DND-41 (cell line): Measurements from ENCODE around the gene TLDC2.

ENCODE experiments used
- ATAC-seq: fragments of 200-7000 bp; cut with Tn5 transposase; 3 replicates; pipeline ENCODE4 v1.9.1; 2021; ENCODE audit warnings: low read depth; ENCODE audit not compliant: insufficient read depth
- DNase-seq: peaks from one replicate; pipeline ENCODE4 v3.0.0-alpha.2; 2020
- H2AFZ ChIP-seq: 2 replicates; pipeline ENCODE4 v1.6.0; 2012; ENCODE audit warnings: low read depth, low read length
- H3K27ac ChIP-seq: 2 replicates; pipeline ENCODE4 v1.5.1; 2012; ENCODE audit warnings: low read length, inconsistent platforms
- H3K27me3 ChIP-seq: fragments of 200-600 bp; sonication (generic); 2 replicates; pipeline ENCODE4 v1.6.0; 2012; ENCODE audit warnings: low read length, mild to moderate bottlenecking, inconsistent platforms; ENCODE audit not compliant: insufficient read depth, poor library complexity
- H3K36me3 ChIP-seq: 2 replicates; pipeline ENCODE4 v1.5.1; 2012; ENCODE audit warnings: low read length, inconsistent platforms; ENCODE audit not compliant: insufficient read depth
- H3K4me1 ChIP-seq: 2 replicates; pipeline ENCODE4 v1.5.1; 2012; ENCODE audit warnings: mild to moderate bottlenecking, low read length; ENCODE audit not compliant: insufficient read depth
- H3K4me2 ChIP-seq: 2 replicates; pipeline ENCODE4 v1.6.0; 2012; ENCODE audit warnings: mild to moderate bottlenecking, moderate library complexity, low read length, inconsistent platforms; ENCODE audit not compliant: insufficient read depth
- H3K4me3 ChIP-seq, 2 experiments: fragments of 200-600 bp in 1 of 2; shearing (Covaris generic) in 1 of 2; 2 replicates each; pipeline ENCODE4 v1.5.1; 2012 to 2016; ENCODE audit warnings: inconsistent platforms in 2 of 2, low read length in 2 of 2, mild to moderate bottlenecking in 2 of 2, low read depth in 1 of 2, moderate library complexity in 1 of 2
- H3K79me2 ChIP-seq: 2 replicates; pipeline ENCODE4 v1.6.0; 2012; ENCODE audit warnings: low read length, inconsistent platforms; ENCODE audit not compliant: insufficient read depth
- H3K9ac ChIP-seq: 2 replicates; pipeline ENCODE4 v1.6.0; 2012; ENCODE audit warnings: low read depth, mild to moderate bottlenecking, inconsistent platforms, low read length, moderate library complexity
- H3K9me3 ChIP-seq: 2 replicates; pipeline ENCODE4 v1.5.1; 2012; ENCODE audit warnings: low read length, moderate library complexity, mild to moderate bottlenecking, inconsistent platforms; ENCODE audit not compliant: insufficient read depth, severe bottlenecking
- H4K20me1 ChIP-seq: 2 replicates; pipeline ENCODE4 v1.6.0; 2012; ENCODE audit warnings: low read length; ENCODE audit not compliant: insufficient read depth
- CTCF ChIP-seq: IDR thresholded peaks from 2 replicates; pipeline ENCODE4 v1.5.1; 2012; ENCODE audit warnings: borderline replicate concordance, low read length, moderate library complexity, mild to moderate bottlenecking; ENCODE audit not compliant: poor library complexity, severe bottlenecking; ENCODE audit errors: extremely low read depth
- EZH2 ChIP-seq: IDR thresholded peaks from 3 replicates; pipeline ENCODE4 v1.6.1; 2012; ENCODE audit warnings: borderline replicate concordance, low read depth, mild to moderate bottlenecking, moderate library complexity, low read length, inconsistent platforms; ENCODE audit not compliant: severe bottlenecking

TLDC2 gene

GRCh38 chr20:36924167-36925045 lies 48.5 kb downstream of the TLDC2 start:
- no peak overlapping the region for H3K4me2 ChIP-seq
- no peaks in the 10 kb centered on the region for H3K36me3 ChIP-seq
- H3K4me3 ChIP-seq, result no peak overlapping the region
- no peaks in the 10 kb centered on the region for H4K20me1 ChIP-seq
- H3K4me1 ChIP-seq, result no peaks in the 10 kb centered on the region
- H3K27me3 ChIP-seq, result no peaks in the 10 kb centered on the region
- H3K9me3 ChIP-seq, result no peaks in the 10 kb centered on the region
- no peak overlapping the region for H3K27ac ChIP-seq
- no peak overlapping the region for H2AFZ ChIP-seq
- TF ChIP-seq EZH2, result no peak
- no peak for TF ChIP-seq CTCF
- DNase-seq (no peak), ATAC-seq (no peak)
- H3K79me2 ChIP-seq, result no peaks in the 10 kb centered on the region
- H3K9ac ChIP-seq, result no peak overlapping the region

GRCh38 chr20:36925234-36925633 lies 49.3 kb downstream of the TLDC2 start:
- H3K9ac ChIP-seq, result no peak overlapping the region
- H3K79me2 ChIP-seq, result no peaks in the 10 kb centered on the region
- no peaks in the 10 kb centered on the region for H3K9me3 ChIP-seq
- ATAC-seq, result no peak
- no peak overlapping the region for H3K27ac ChIP-seq
- H3K27me3 ChIP-seq, result no peaks in the 10 kb centered on the region
- TF ChIP-seq CTCF (no peak), EZH2 (no peak)
- H3K36me3 ChIP-seq, result no peaks in the 10 kb centered on the region
- no peaks in the 10 kb centered on the region for H3K4me1 ChIP-seq
- DNase-seq, result no peak
- H3K4me3 ChIP-seq, result no peak overlapping the region
- no peaks in the 10 kb centered on the region for H4K20me1 ChIP-seq
- no peak overlapping the region for H2AFZ ChIP-seq
- H3K4me2 ChIP-seq, result no peak overlapping the region

- Histone ChIP-seq H3K9ac (no peak overlapping the region), H3K4me1 (no peaks in the 10 kb centered on the region), H3K9me3 (no peaks in the 10 kb centered on the region), H3K27ac (no peak overlapping the region), H3K4me3 (no peak overlapping the region), H3K27me3 (no peaks in the 10 kb centered on the region), H4K20me1 (no peaks in the 10 kb centered on the region), H3K4me2 (no peak overlapping the region), H3K36me3 (no peaks in the 10 kb centered on the region), H2AFZ (no peak overlapping the region), H3K79me2 (no peaks in the 10 kb centered on the region)
- ATAC-seq, result no peak
- DNase-seq, result no peak
- no peak for TF ChIP-seq EZH2
Measured at GRCh38 chr20:36926653-36927200, 50.8 kb downstream of the TLDC2 start.

GRCh38 chr20:36927704-36928103 lies 51.8 kb downstream of the TLDC2 start:
- no peaks in the 10 kb centered on the region for H3K27me3 ChIP-seq
- no peak for DNase-seq
- H3K4me2 ChIP-seq, result no peak overlapping the region
- ATAC-seq, result no peak
- H3K4me1 ChIP-seq, result no peaks in the 10 kb centered on the region
- H4K20me1 ChIP-seq, result no peaks in the 10 kb centered on the region
- no peak overlapping the region for H2AFZ ChIP-seq
- H3K27ac ChIP-seq, result no peak overlapping the region
- no peaks in the 10 kb centered on the region for H3K36me3 ChIP-seq
- TF ChIP-seq EZH2, result no peak
- TF ChIP-seq CTCF, result no peak
- no peaks in the 10 kb centered on the region for H3K79me2 ChIP-seq
- no peak overlapping the region for H3K9ac ChIP-seq
- no peak overlapping the region for H3K4me3 ChIP-seq
- no peaks in the 10 kb centered on the region for H3K9me3 ChIP-seq
